ENCODE measurements around the gene LRRC4C. TPM values are rescaled to one million over a fixed set of nuclear protein-coding genes. Genes with fewer than 3 reads are reported as not detected.

The LRRC4C gene
- polyA plus RNA-seq, 1 of the 3 experiments (the other 2 are of a cell fraction), result 0.16 TPM

DNA sequence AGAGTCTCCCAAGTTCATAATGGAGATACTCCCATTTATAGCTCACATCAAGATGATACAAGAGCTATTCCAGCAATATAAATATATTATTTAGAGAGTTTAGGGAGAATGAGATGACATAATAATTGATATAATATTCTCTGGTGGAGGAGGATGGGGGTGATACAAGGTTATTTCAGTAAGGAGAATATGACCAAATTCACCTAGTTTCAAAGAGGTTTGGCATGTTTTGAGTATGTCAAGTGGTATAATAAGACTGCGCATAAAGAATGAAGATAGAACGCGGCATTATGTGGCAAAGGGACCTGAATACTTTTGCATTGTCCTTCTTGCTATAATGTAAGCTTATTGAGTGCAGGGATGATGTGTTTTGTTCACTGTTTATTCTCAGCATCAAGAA, 1283.5 kb downstream of the LRRC4C start:
- no peak overlapping the region for H2AFZ ChIP-seq (ENCODE audit: low read depth)
- no peaks in the 10 kb centered on the region for H3K79me2 ChIP-seq (ENCODE audit: insufficient read depth)
- H3K27me3 ChIP-seq (ENCODE audit: insufficient read depth), result no peaks in the 10 kb centered on the region
- no peaks in the 10 kb centered on the region for H3K9me3 ChIP-seq
- H3K4me2 ChIP-seq, result no peak overlapping the region
- no peak overlapping the region for H3K4me3 ChIP-seq (ENCODE audit: low read depth in 2 of 2, low read length in 1 of 2)
- no peaks in the 10 kb centered on the region for H4K20me1 ChIP-seq (ENCODE audit: insufficient read depth)
- 93% methylated on average over 3 of the region's 3 CpGs for WGBS (ENCODE audit: low lambda C conversion rate)
- H3K36me3 ChIP-seq (replicated peaks in 1 of 2; ENCODE audit: control insufficient read depth in 1 of 2, insufficient read depth in 2 of 2, low read length in 1 of 2), result no peaks in the 10 kb centered on the region
- no peaks in the 10 kb centered on the region for H3K9me2 ChIP-seq
- ChIA-PET POLR2A (no interaction called here), CTCF (interaction anchor here (1.3 to 2.0 kb wide), 2 partner anchors 9 to 118 kb away, joined by 4 to 9 read pairs; no protein-coding TSS in a partner anchor)
- TF ChIP-seq SIN3A (IDR thresholded peaks at IDR 0.05; ENCODE audit: borderline replicate concordance, low read depth, low read length) (no peak), RAD21 (IDR thresholded peaks at IDR 0.05; ENCODE audit: low read length) (no peak), GATA2 (CRISPR knock-in tag; IDR thresholded peaks at IDR 0.05) (no peak), TCF12 (IDR thresholded peaks at IDR 0.05) (no peak), RCOR1 (IDR thresholded peaks at IDR 0.05; ENCODE audit: low read length) (no peak), JUND (IDR thresholded peaks at IDR 0.05) (no peak), MEF2A (IDR thresholded peaks at IDR 0.05; ENCODE audit: borderline replicate concordance, low read depth) (no peak), ELF1 (IDR thresholded peaks at IDR 0.05) (no peak), FOXM1 (IDR thresholded peaks at IDR 0.05; ENCODE audit: low read depth) (no peak), RXRA (IDR thresholded peaks at IDR 0.05; ENCODE audit: borderline replicate concordance, low read depth) (no peak), CHD2 (IDR thresholded peaks at IDR 0.05; ENCODE audit: low read length, partially characterized antibody) (no peak), NFIC (IDR thresholded peaks at IDR 0.05; ENCODE audit: borderline replicate concordance) (no peak), MXI1 (IDR thresholded peaks at IDR 0.05; ENCODE audit: low read depth, low read length) (no peak), SMC3 (IDR thresholded peaks at IDR 0.05; ENCODE audit: low read depth, low read length) (no peak)
- TF ChIP-seq, protein P1, sequence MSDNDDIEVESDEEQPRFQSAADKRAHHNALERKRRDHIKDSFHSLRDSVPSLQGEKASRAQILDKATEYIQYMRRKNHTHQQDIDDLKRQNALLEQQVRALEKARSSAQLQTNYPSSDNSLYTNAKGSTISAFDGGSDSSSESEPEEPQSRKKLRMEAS (IDR thresholded peaks at IDR 0.05; ENCODE audit: low read depth), result no peak
- TF ChIP-seq, protein P2, sequence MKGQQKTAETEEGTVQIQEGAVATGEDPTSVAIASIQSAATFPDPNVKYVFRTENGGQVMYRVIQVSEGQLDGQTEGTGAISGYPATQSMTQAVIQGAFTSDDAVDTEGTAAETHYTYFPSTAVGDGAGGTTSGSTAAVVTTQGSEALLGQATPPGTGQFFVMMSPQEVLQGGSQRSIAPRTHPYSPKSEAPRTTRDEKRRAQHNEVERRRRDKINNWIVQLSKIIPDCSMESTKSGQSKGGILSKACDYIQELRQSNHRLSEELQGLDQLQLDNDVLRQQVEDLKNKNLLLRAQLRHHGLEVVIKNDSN (IDR thresholded peaks at IDR 0.05; ENCODE audit: borderline replicate concordance, low read depth), result no peak
- TF ChIP-seq, protein P3, sequence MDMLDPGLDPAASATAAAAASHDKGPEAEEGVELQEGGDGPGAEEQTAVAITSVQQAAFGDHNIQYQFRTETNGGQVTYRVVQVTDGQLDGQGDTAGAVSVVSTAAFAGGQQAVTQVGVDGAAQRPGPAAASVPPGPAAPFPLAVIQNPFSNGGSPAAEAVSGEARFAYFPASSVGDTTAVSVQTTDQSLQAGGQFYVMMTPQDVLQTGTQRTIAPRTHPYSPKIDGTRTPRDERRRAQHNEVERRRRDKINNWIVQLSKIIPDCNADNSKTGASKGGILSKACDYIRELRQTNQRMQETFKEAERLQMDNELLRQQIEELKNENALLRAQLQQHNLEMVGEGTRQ (IDR thresholded peaks at IDR 0.05; ENCODE audit: borderline replicate concordance, low read depth, low read length), result no peak
- H3K27ac ChIP-seq (ENCODE audit: low read depth in 2 of 2, low read length in 1 of 2), result no peak overlapping the region
- DNase-seq, result no peak
- no peaks in the 10 kb centered on the region for H3F3A ChIP-seq (replicated peaks; ENCODE audit: insufficient read depth)
- H3K9ac ChIP-seq, result no peak overlapping the region
- peaks cover 0 to 6% of the 10 kb centered on the region in 2 experiments; a peak in 2 of 4 replicates for H3K4me1 ChIP-seq (ENCODE audit: control insufficient read depth in 1 of 2, insufficient read depth in 2 of 2, low read depth in 1 of 2, low read length in 1 of 2)

DNA sequence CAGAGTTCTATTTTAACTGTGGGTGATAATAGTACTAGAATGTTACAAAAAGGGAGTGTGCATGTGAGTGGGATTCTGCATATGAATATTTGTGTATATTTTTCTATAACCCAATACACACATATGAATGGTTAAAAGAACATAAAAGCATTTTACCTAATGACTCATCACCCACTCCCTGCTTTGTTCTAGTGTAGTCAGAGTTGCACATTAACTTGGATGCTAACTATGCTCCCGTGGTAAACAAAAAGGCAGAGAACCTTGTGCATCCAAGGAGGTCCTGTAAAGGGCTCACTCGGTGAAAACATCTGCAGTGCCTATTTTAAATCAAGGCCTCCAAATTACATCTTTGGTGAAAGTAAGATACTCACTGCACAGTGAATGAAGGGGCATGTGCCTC, 1289.4 kb downstream of the LRRC4C start:
- Histone ChIP-seq H3K79me2 (ENCODE audit: insufficient read depth) (no peaks in the 10 kb centered on the region), H4K20me1 (ENCODE audit: insufficient read depth) (no peaks in the 10 kb centered on the region), H3K36me3 (replicated peaks in 1 of 2; ENCODE audit: control insufficient read depth in 1 of 2, insufficient read depth in 2 of 2, low read length in 1 of 2) (no peaks in the 10 kb centered on the region), H3K27me3 (ENCODE audit: insufficient read depth) (no peaks in the 10 kb centered on the region), H3K27ac (ENCODE audit: low read depth in 2 of 2, low read length in 1 of 2) (no peak overlapping the region), H3K9me3 (no peaks in the 10 kb centered on the region), H3K4me1 (ENCODE audit: control insufficient read depth in 1 of 2, insufficient read depth in 2 of 2, low read depth in 1 of 2, low read length in 1 of 2) (peaks cover 0 to 3% of the 10 kb centered on the region in 2 experiments; a peak in 1 of 4 replicates), H3K4me2 (no peak overlapping the region), H3K9me2 (no peaks in the 10 kb centered on the region), H3K9ac (no peak overlapping the region), H2AFZ (ENCODE audit: low read depth) (no peak overlapping the region), H3K4me3 (ENCODE audit: low read depth in 2 of 2, low read length in 1 of 2) (no peak overlapping the region), H3F3A (replicated peaks; ENCODE audit: insufficient read depth) (no peaks in the 10 kb centered on the region)
- POLR2A ChIA-PET, result no interaction called here
- no peak for DNase-seq
- WGBS (ENCODE audit: low lambda C conversion rate), result 51% methylated on average over 2 of the region's 2 CpGs
- TF ChIP-seq YY1 (IDR thresholded peaks at IDR 0.05; ENCODE audit: low read depth), result no peak
- TF ChIP-seq, protein P3 (IDR thresholded peaks at IDR 0.05; ENCODE audit: borderline replicate concordance, low read depth, low read length), result no peak
- no peak for TF ChIP-seq TCF12 (IDR thresholded peaks at IDR 0.05)
- no peak for TF ChIP-seq MEF2A (IDR thresholded peaks at IDR 0.05; ENCODE audit: borderline replicate concordance, low read depth)
- TF ChIP-seq, protein P2 (IDR thresholded peaks at IDR 0.05; ENCODE audit: borderline replicate concordance, low read depth), result no peak
- no peak for TF ChIP-seq RCOR1 (IDR thresholded peaks at IDR 0.05; ENCODE audit: low read length)
- TF ChIP-seq, protein P1 (IDR thresholded peaks at IDR 0.05; ENCODE audit: low read depth), result no peak
- no peak for TF ChIP-seq RXRA (IDR thresholded peaks at IDR 0.05; ENCODE audit: borderline replicate concordance, low read depth)
- no peak for TF ChIP-seq FOXJ3 (CRISPR knock-in tag; IDR thresholded peaks at IDR 0.05)
- TF ChIP-seq, protein P4, sequence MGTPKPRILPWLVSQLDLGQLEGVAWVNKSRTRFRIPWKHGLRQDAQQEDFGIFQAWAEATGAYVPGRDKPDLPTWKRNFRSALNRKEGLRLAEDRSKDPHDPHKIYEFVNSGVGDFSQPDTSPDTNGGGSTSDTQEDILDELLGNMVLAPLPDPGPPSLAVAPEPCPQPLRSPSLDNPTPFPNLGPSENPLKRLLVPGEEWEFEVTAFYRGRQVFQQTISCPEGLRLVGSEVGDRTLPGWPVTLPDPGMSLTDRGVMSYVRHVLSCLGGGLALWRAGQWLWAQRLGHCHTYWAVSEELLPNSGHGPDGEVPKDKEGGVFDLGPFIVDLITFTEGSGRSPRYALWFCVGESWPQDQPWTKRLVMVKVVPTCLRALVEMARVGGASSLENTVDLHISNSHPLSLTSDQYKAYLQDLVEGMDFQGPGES (IDR thresholded peaks at IDR 0.05; ENCODE audit: low read depth, low read length), result no peak
- TF ChIP-seq TEAD4 (IDR thresholded peaks at IDR 0.05; ENCODE audit: borderline replicate concordance, insufficient read depth), result no peak
- TF ChIP-seq, protein P5, sequence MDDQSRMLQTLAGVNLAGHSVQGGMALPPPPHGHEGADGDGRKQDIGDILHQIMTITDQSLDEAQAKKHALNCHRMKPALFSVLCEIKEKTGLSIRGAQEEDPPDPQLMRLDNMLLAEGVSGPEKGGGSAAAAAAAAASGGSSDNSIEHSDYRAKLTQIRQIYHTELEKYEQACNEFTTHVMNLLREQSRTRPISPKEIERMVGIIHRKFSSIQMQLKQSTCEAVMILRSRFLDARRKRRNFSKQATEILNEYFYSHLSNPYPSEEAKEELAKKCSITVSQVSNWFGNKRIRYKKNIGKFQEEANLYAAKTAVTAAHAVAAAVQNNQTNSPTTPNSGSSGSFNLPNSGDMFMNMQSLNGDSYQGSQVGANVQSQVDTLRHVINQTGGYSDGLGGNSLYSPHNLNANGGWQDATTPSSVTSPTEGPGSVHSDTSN (IDR thresholded peaks at IDR 0.05), result no peak
- TF ChIP-seq NRF1 (IDR thresholded peaks at IDR 0.05; ENCODE audit: low read depth, low read length), result no peak
- CTCF ChIA-PET, result interaction anchor here (1.1 kb wide), 1 partner anchor 124 kb away, joined by 4 read pairs; no protein-coding TSS in a partner anchor

Data from SK-N-SH (cell line).